A673 (cell line): ENCODE results near the gene KHDC1. TPM values are rescaled to one million over a fixed set of nuclear protein-coding genes. Genes with fewer than 3 reads are reported as not detected.

Experiments
- BruUV-seq: library from RNA; stranded (reverse); fragments of 400-500 nt; replicated peaks from 2 replicates; lab custom pipeline; 2021; lab: Mats Ljungman, UMichigan
- CTCF ChIA-PET: fragments of 300-600 bp; sonication (Branson Sonifier 250); formaldehyde crosslinking; loops from one replicate; lab custom pipeline; 2022; ENCODE audit warnings: antibody characterized with exemption; lab: Charles Lee
- POLR2A ChIA-PET: fragments of 300-600 bp; sonication (Branson Sonifier 250); formaldehyde crosslinking; loops from one replicate; lab custom pipeline; 2022; ENCODE audit warnings: antibody characterized with exemption; ENCODE audit not compliant: low non-redundant PET; lab: Charles Lee
- DNase-seq: peaks from one replicate; pipeline ENCODE4 v3.0.0-alpha.2; 2015; ENCODE audit warnings: low spot score
- H3K27ac ChIP-seq: fragments of 200-600 bp; sonication (generic); 2 replicates; pipeline ENCODE4 v1.5.1; 2016; ENCODE audit warnings: mixed run types, low read depth, mild to moderate bottlenecking, mixed read lengths, antibody characterized with exemption, low read length; ENCODE audit not compliant: poor library complexity, severe bottlenecking
- H3K27me3 ChIP-seq: fragments of 200-600 bp; sonication (generic); replicated peaks from 2 replicates; pipeline ENCODE4 v1.6.1; 2017; ENCODE audit warnings: mixed run types, low read depth, mild to moderate bottlenecking, mixed read lengths, antibody characterized with exemption, low read length; ENCODE audit not compliant: insufficient read depth, poor library complexity
- H3K36me3 ChIP-seq: fragments of 200-600 bp; sonication (generic); 2 replicates; pipeline ENCODE4 v1.6.1; 2016; ENCODE audit warnings: mixed run types, mild to moderate bottlenecking, mixed read lengths, antibody characterized with exemption, low read length; ENCODE audit not compliant: insufficient read depth, poor library complexity, severe bottlenecking
- H3K4me1 ChIP-seq: fragments of 200-600 bp; sonication (generic); 2 replicates; pipeline ENCODE4 v1.6.1; 2017; ENCODE audit warnings: mixed run types, mild to moderate bottlenecking, mixed read lengths, antibody characterized with exemption, low read length; ENCODE audit not compliant: insufficient read depth, poor library complexity, severe bottlenecking
- H3K4me3 ChIP-seq: fragments of 200-600 bp; sonication (generic); 2 replicates; pipeline ENCODE4 v1.5.1; 2016; ENCODE audit warnings: low read depth, mixed run types, mild to moderate bottlenecking, mixed read lengths, low read length; ENCODE audit not compliant: poor library complexity, severe bottlenecking
- H3K9me3 ChIP-seq: fragments of 200-600 bp; sonication (generic); 2 replicates; pipeline ENCODE4 v1.6.1; 2016; ENCODE audit warnings: mixed run types, low read depth, mild to moderate bottlenecking, mixed read lengths, antibody characterized with exemption, low read length; ENCODE audit not compliant: poor library complexity, severe bottlenecking
- EZH2 ChIP-seq: fragments of 200-600 bp; sonication (generic); IDR thresholded peaks from 2 replicates; pipeline ENCODE4 v1.6.1; 2017; ENCODE audit warnings: borderline replicate concordance, low read depth, mild to moderate bottlenecking, mixed read lengths, antibody characterized with exemption, low read length; ENCODE audit not compliant: poor library complexity, severe bottlenecking
- intact Hi-C: fragments of 100-400 bp; cut with micrococcal nuclease; formaldehyde crosslinking; loops from one replicate; pipeline ENCODE4 v1.10.0; 2022; ENCODE audit not compliant: unreplicated experiment
- total RNA-seq: library from RNA; stranded (reverse); gene quantifications from 2 replicates; pipeline ENCODE4 v1.2.3, GENCODE V29; 2021
- TF ChIP-seq, protein P1 (sequence below): fragments of 300-800, 200-600 bp; sonication (generic); conservative IDR thresholded peaks from 2 replicates; pipeline ENCODE4 v1.5.1; 2017; ENCODE audit warnings: low read depth, mild to moderate bottlenecking, antibody characterized with exemption, low read length, moderate library complexity, mixed read lengths

Gene KHDC1
- total RNA-seq, 1 experiment from 2014 or later: 11.1 TPM

DNA sequence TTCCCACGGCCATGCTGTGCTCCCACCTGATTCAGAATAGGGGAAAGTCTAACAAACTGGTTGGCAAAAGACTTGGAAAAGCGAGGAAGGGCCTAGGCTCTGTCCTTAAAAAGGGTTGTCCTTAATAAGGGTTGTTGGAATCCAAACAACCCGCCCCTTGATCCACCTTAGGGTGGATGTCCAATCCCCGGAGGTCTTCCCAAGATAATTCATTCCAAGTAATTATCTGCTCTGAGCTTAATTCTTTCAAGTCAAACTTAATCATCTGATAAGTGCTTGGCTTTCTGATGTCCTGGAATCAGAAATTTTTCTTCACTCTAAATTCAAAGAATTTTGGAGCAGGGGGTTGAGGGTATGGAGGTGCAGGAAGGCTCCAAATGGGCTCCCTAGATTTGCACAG, 37.6 kb downstream of the KHDC1 start, which contains the start of gene KHDC1L:
Gene KHDC1L (minus strand): TSS at position 101 of the 400 bp plus-strand sequence. CDS start 88 bp downstream, at position 13.
- Histone ChIP-seq H3K9me3 (no peaks in the 10 kb centered on the region), H3K27me3 (no peaks in the 10 kb centered on the region), H3K27ac (no peak within 1 kb of the TSS), H3K4me1 (no peaks in the 10 kb centered on the region), H3K4me3 (no peak within 1 kb of the TSS), H3K36me3 (no peaks in the 10 kb centered on the region)
- no TSS peak for BruUV-seq
- ChIA-PET CTCF (no interaction called here), POLR2A (no interaction called here)
- no peak for DNase-seq
- TF ChIP-seq EZH2: no peak
- TF ChIP-seq, protein P1, sequence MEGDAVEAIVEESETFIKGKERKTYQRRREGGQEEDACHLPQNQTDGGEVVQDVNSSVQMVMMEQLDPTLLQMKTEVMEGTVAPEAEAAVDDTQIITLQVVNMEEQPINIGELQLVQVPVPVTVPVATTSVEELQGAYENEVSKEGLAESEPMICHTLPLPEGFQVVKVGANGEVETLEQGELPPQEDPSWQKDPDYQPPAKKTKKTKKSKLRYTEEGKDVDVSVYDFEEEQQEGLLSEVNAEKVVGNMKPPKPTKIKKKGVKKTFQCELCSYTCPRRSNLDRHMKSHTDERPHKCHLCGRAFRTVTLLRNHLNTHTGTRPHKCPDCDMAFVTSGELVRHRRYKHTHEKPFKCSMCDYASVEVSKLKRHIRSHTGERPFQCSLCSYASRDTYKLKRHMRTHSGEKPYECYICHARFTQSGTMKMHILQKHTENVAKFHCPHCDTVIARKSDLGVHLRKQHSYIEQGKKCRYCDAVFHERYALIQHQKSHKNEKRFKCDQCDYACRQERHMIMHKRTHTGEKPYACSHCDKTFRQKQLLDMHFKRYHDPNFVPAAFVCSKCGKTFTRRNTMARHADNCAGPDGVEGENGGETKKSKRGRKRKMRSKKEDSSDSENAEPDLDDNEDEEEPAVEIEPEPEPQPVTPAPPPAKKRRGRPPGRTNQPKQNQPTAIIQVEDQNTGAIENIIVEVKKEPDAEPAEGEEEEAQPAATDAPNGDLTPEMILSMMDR: no peak
- intact Hi-C loops: no loop called here

DNA sequence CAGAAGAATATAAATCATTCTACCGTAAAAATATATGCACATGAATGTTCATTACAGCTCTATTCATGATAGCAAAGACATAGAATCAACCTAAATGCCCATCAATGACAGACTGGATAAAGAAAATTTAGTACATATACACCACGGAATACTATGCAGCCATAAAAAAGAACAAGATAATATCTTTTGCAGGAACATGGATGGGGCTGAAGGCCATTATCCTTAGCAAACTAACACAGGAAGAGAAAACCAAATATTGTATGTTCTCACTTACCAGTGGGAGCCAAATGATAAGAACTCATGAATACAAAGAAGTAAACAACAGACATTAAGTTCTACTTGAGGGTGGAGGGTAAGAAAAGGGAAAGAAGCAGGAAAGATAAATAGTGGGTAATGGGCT, 46.1 kb downstream of the KHDC1 start:
- H3K36me3 ChIP-seq: no peaks in the 10 kb centered on the region
- POLR2A ChIA-PET: no interaction called here
- H3K27me3 ChIP-seq: no peaks in the 10 kb centered on the region
- CTCF ChIA-PET: no interaction called here
- H3K27ac ChIP-seq: no peak overlapping the region
- no peak for DNase-seq
- intact Hi-C loops: no loop called here
- H3K9me3 ChIP-seq: no peaks in the 10 kb centered on the region
- H3K4me1 ChIP-seq: no peaks in the 10 kb centered on the region
- no TSS peak for BruUV-seq
- TF ChIP-seq, protein P1: no peak
- TF ChIP-seq EZH2: no peak
- no peak overlapping the region for H3K4me3 ChIP-seq

DNA sequence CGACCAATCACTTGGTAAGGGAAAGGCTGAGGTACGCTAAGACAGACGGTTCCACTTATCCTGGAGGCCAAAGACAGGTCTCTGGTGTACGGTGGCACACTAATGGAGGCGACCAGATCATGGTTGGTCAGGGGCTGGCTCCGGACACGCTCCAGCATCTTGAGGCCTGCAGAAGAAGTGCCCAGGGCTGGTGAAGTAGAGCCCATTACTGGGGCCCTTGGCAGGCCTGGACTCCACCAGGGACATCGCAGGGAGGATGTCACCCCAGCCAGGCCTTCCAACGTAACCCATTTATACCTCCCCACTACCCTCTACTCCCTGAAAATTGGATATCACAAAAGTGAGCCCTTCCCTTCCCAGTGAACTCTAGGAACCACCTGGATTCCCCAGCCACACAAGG, 53.9 kb downstream of the KHDC1 start:
- Histone ChIP-seq H3K4me1 (no peaks in the 10 kb centered on the region), H3K4me3 (no peak overlapping the region), H3K27me3 (no peaks in the 10 kb centered on the region), H3K9me3 (no peaks in the 10 kb centered on the region), H3K36me3 (no peaks in the 10 kb centered on the region), H3K27ac (no peak overlapping the region)
- DNase-seq: no peak
- intact Hi-C loops: no loop called here
- CTCF ChIA-PET: no interaction called here
- TF ChIP-seq, protein P1: no peak
- TF ChIP-seq EZH2: no peak
- no TSS peak for BruUV-seq
- POLR2A ChIA-PET: no interaction called here
